GM13976 (cell line): ENCODE measurements around the gene SLC22A9.
"Not testable (repeated sequence)": the region's sequence is repeated elsewhere in the genome, so short reads cannot be mapped to it uniquely, and the experiment has no call there.

Source experiments
- DNase-seq: peaks from one replicate; pipeline ENCODE4 v3.0.0; 2012; ENCODE audit warnings: low spot score
- CTCF ChIP-seq: IDR thresholded peaks from 2 replicates; pipeline ENCODE4 v1.5.1; 2012; ENCODE audit warnings: borderline replicate concordance, mild to moderate bottlenecking; ENCODE audit not compliant: insufficient read depth; ENCODE audit errors: extremely low read depth, missing control alignments, control extremely low read depth
- in situ Hi-C: fragments of 300-500 bp; cut with MboI; formaldehyde crosslinking; loops from one replicate; pipeline ENCODE4 v1.12.0; 2022; ENCODE audit warnings: low sequenced_read_pairs, mixed read lengths, inconsistent platforms; ENCODE audit not compliant: unreplicated experiment

The SLC22A9 gene

DNA sequence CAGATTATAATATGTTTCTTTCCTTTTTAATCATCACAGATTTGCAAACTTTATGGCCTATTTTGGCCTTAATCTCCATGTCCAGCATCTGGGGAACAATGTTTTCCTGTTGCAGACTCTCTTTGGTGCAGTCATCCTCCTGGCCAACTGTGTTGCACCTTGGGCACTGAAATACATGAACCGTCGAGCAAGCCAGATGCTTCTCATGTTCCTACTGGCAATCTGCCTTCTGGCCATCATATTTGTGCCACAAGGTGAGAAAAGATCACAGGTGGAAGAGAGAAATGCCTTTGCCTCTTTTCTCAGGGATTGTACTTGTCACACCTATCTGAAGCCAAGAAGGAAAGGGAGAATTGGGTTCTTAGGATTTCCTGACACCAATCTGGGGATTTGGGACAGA is 36.9 kb downstream of the SLC22A9 start:
- in situ Hi-C loops: no loop called here
- DNase-seq: no peak
- TF ChIP-seq CTCF: no peak

DNA sequence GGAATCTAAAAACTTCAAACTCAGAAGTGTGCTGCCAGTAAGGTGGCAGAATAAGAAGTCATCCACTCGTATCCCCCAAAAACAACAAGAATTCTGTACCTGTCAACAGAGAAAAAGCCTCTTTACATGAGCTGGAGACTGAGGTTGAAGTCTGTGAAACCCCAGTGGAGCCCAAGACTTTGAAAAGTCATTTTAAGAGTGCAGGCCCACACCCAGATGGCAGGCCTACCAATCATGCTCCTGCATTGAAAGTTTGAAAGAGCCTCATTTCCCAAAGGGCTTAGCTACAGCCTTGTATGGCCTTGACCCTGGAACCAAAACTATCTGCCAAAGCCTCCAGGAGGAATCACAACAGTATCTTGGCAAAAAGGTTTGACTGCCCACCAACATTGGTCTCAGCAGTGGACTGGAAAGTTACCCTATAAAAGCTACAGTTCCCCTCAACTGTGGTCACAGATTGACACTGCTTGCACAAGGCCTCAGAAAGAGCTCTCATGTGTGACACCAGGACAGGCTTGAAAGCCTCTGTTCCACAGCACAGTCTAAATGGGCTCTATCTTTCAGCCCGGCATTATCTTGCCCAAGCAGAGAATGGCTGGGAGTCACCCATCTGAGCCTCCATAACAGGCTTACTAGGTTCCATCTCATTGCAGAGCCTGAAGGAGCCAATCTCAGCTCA is 47.7 kb downstream of the SLC22A9 start:
- no peak for TF ChIP-seq CTCF
- no peak for DNase-seq
- in situ Hi-C loops: no loop called here

GRCh38 chr11:63427971-63428508 is 58.5 kb downstream of the SLC22A9 start:
- DNase-seq: no peak
- in situ Hi-C loops: no loop called here
- TF ChIP-seq CTCF: no peak

DNA sequence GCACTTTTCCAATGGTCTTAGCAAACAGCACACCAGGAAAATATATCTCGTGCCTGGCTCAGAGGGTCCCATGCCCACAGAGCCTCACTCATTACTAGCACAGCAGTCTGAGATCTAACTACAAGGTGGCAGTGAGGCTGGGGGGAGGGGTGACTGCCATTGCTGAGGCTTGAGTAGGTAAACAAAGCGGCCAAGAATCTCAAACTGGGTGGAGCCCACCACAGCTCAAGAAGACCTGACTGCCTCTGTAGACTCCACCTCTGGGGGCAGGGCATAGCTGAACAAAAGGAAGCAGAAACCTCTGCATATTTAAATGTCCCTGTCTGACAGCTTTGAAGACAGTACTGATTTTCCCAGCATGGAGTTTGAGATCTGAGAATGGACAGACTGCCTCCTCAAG is 61.1 kb downstream of the SLC22A9 start:
- DNase-seq, in situ Hi-C loops: not testable (repeated sequence)

DNA sequence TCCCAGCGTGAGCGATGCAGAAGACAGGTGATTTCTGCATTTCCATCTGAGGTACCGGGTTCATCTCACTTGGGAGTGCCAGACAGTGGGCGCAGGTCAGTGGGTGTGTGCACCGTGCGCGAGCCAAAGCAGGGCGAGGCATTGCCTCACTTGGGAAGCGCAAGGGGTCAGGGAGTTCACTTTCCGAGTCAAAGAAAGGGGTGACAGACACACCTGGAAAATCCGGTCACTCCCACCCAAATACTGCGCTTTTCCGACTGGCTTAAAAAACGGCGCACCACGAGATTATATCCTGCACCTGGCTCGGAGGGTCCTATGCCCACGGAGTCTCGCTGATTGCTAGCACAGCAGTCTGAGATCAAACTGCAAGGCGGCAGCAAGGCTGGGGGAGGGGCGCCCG is 65.8 kb downstream of the SLC22A9 start:
- DNase-seq, in situ Hi-C loops: not testable (repeated sequence)

- in situ Hi-C loops, DNase-seq: not testable (repeated sequence)
These were observed 66.2 kb downstream of the SLC22A9 start for GRCh38 chr11:63435831-63436230.

DNA sequence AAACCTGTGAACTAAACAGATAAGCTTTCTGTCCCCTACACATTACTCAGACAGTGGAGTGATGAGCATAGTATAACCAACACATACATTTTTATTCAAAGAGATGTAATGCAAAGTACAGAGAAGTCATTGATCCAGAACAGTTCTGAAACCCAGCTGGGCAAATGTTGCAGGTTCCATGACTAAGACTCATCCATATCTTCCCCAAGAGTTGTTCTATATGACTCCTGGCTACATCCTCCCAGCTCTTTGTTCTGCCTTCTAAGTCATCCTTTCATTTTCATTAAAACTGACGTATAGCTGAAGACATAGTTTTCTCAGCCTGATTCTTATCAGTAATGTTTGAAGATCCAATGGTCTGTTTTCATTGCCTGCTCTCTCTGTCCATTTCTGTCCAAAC is 74.1 kb downstream of the SLC22A9 start:
- DNase-seq: no peak
- no peak for TF ChIP-seq CTCF
- in situ Hi-C loops: no loop called here

GRCh38 chr11:63444160-63444559 is 74.6 kb downstream of the SLC22A9 start:
- in situ Hi-C loops: no loop called here
- no peak for DNase-seq

More at GRCh38 chr11:63444160-63444559, 74.6 kb downstream of the SLC22A9 start:
- no peak for TF ChIP-seq CTCF
